A549 (cell line): ENCODE results near the gene LMOD1. TPM values are rescaled to one million over a fixed set of nuclear protein-coding genes. Genes with fewer than 3 reads are reported as not detected.

Experiments
- ATAC-seq, 2 experiments: fragments of 200-7000 bp in 1 of 2; fragments of >200 bp in 1 of 2; cut with Nextera tagmentation in 1 of 2; cut with Tn5 transposase in 1 of 2; 3 replicates each; pipeline versions ENCODE4 v1.8.0 to v1.9.1; 2018 to 2020; ENCODE audit warnings: mild to moderate bottlenecking in 1 of 2, moderate library complexity in 1 of 2
- CTCF ChIA-PET: fragments of 300-600 bp; sonication (Branson Sonifier 250); formaldehyde crosslinking; extraction: SDS; loops from one replicate; lab custom pipeline; 2021; ENCODE audit warnings: antibody characterized with exemption, inconsistent platforms; lab: Yijun Ruan, JAX
- POLR2A ChIA-PET: fragments of 350-600 bp; formaldehyde crosslinking; extraction: SDS; loops from one replicate; lab custom pipeline; 2021; ENCODE audit warnings: antibody characterized with exemption, inconsistent platforms; lab: Yijun Ruan, JAX
- DNase-seq, 2 experiments: peaks; one replicate each; pipeline versions ENCODE4 v3.0.0 to v3.0.0-alpha.2; 2011 to 2016; ENCODE audit warnings: low read depth in 1 of 2, low spot score in 1 of 2
- FAIRE-seq: peaks from 2 replicates; lab custom pipeline; 2011; peaks lifted over from hg19 to GRCh38; lab: Jason Lieb, UNC
- H3K27ac ChIP-seq, 2 experiments: fragments of >200 bp; sonication (Bioruptor Twin); formaldehyde crosslinking; 3 replicates each; pipeline ENCODE4 v1.5.1; 2016 to 2017
- H3K4me1 ChIP-seq: fragments of >200 bp; sonication (Bioruptor Twin); formaldehyde crosslinking; 3 replicates; pipeline ENCODE4 v1.6.1; 2016
- H3K4me2 ChIP-seq: fragments of >200 bp; sonication (Bioruptor Twin); formaldehyde crosslinking; 3 replicates; pipeline ENCODE4 v1.6.1; 2016
- H3K4me3 ChIP-seq: fragments of >200 bp; sonication (Bioruptor Twin); formaldehyde crosslinking; 3 replicates; pipeline ENCODE4 v1.5.1; 2016
- H3K9me3 ChIP-seq: fragments of >200 bp; sonication (Bioruptor Twin); formaldehyde crosslinking; 3 replicates; pipeline ENCODE4 v1.6.1; 2016
- ATOH8 ChIP-seq: fragments of 250-450 bp; sonication (Bioruptor Pico); IDR thresholded peaks from 2 replicates; pipeline ENCODE4 v1.5.0; 2020; ENCODE audit warnings: low read depth, mild to moderate bottlenecking, moderate library complexity
- BHLHE40 ChIP-seq: IDR thresholded peaks from 2 replicates; pipeline ENCODE4 v1.6.1; 2012; ENCODE audit warnings: low read depth, low read length, inconsistent platforms
- CHD2 ChIP-seq: fragments of 150-350 bp; IDR thresholded peaks from 2 replicates; pipeline ENCODE4 v1.6.1; 2014; ENCODE audit warnings: low read length; ENCODE audit not compliant: partially characterized antibody
- CTCF ChIP-seq: fragments of >200 bp; sonication (Bioruptor Twin); formaldehyde crosslinking; IDR thresholded peaks from 3 replicates; pipeline ENCODE4 v1.5.1; 2016
- ELK1 ChIP-seq: fragments of 150-350 bp; IDR thresholded peaks from 2 replicates; pipeline ENCODE4 v1.6.1; 2014; ENCODE audit warnings: low read depth, mild to moderate bottlenecking, low read length
- FOSL2 ChIP-seq, 2 experiments: fragments of 450-650 bp in 1 of 2; fragments of >200 bp in 1 of 2; sonication (Bioruptor Twin) in 1 of 2; formaldehyde crosslinking; IDR thresholded peaks; 2 replicates each; pipeline versions ENCODE4 v1.5.0 to v1.6.1; 2016 to 2020; ENCODE audit warnings: mild to moderate bottlenecking in 1 of 2, moderate library complexity in 1 of 2
- HDAC2 ChIP-seq: fragments of 200-600 bp; sonication (generic); IDR thresholded peaks from 2 replicates; pipeline ENCODE4 v1.6.1; 2016
- JUNB ChIP-seq: fragments of >200 bp; sonication (Bioruptor Twin); formaldehyde crosslinking; IDR thresholded peaks from 2 replicates; pipeline ENCODE4 v1.6.1; 2016
- KDM5A ChIP-seq: fragments of 200-600 bp; sonication (generic); IDR thresholded peaks from 2 replicates; pipeline ENCODE4 v1.6.1; 2016; ENCODE audit warnings: antibody characterized with exemption, mild to moderate bottlenecking
- NFE2L2 ChIP-seq: fragments of 150-350 bp; conservative IDR thresholded peaks from 2 replicates; pipeline ENCODE4 v1.6.1; 2014; ENCODE audit warnings: low read length
- NR3C1 ChIP-seq: fragments of >200 bp; sonication (Bioruptor Twin); formaldehyde crosslinking; IDR thresholded peaks from 3 replicates; pipeline ENCODE4 v1.6.1; 2017
- RAD21 ChIP-seq, 2 experiments: fragments of >200 bp in 1 of 2; sonication (Bioruptor Twin) in 1 of 2; formaldehyde crosslinking in 1 of 2; IDR thresholded peaks in 1 of 2; conservative IDR thresholded peaks in 1 of 2; 2 replicates in 1 of 2; 3 replicates in 1 of 2; pipeline ENCODE4 v1.6.1; 2012 to 2018; ENCODE audit warnings: inconsistent platforms in 1 of 2
- SMC3 ChIP-seq: fragments of >200 bp; sonication (Bioruptor Twin); formaldehyde crosslinking; IDR thresholded peaks from 3 replicates; pipeline ENCODE4 v1.6.1; 2018; ENCODE audit warnings: inconsistent platforms
- SREBF2 ChIP-seq: fragments of 450-650 bp; IDR thresholded peaks from 2 replicates; pipeline ENCODE4 v1.6.1; 2014; ENCODE audit warnings: mild to moderate bottlenecking, moderate library complexity
- TFCP2L1 ChIP-seq: fragments of 250-450 bp; sonication (Bioruptor Pico); IDR thresholded peaks from 2 replicates; pipeline ENCODE4 v1.5.0; 2021; ENCODE audit warnings: mild to moderate bottlenecking
- USF2 ChIP-seq: fragments of 450-650 bp; IDR thresholded peaks from 2 replicates; pipeline ENCODE4 v1.6.1; 2014; ENCODE audit warnings: antibody characterized with exemption
- WGBS: methylation state at CpG from one replicate; pipeline ENCODE4 v1.1.6; 2017; ENCODE audit errors: missing lambda C conversion rate; 5-methylcytosine and 5-hydroxymethylcytosine counted together
- polyA plus RNA-seq, 4 experiments: library from polyadenylated mRNA; depleted of rRNA in 3 of 4; stranded (reverse); fragments of >200 nt; fragmentation: RNase III in 1 of 4; extraction: RNeasy Plus Mini Kit Qiagen cat#74134 plus additional on column Dnase treatment in 1 of 4; gene quantifications; 2 replicates in 3 of 4; 3 replicates in 1 of 4; pipeline ENCODE4 v1.2.3, GENCODE V29; 2011 to 2017
- TF ChIP-seq, protein P1 (sequence below): fragments of 200-600 bp; sonication (generic); IDR thresholded peaks from 2 replicates; pipeline ENCODE4 v1.6.1; 2016; ENCODE audit warnings: antibody characterized with exemption, mild to moderate bottlenecking, moderate library complexity

LMOD1 gene
- polyA plus RNA-seq, 2 of the 4 experiments (the other 2 are of a cell fraction): not detected

GRCh38 chr1:201938440-201939035 is 7.8 kb downstream of the LMOD1 start:
- ATAC-seq (no peak; a peak in 1 of 6 replicates), FAIRE-seq (no peak), DNase-seq (no peak)
- POLR2A ChIA-PET: no interaction called here
- H3K27ac ChIP-seq: no peak overlapping the region
- H3K4me2 ChIP-seq: no peak overlapping the region
- CTCF ChIA-PET: interaction anchor here (0.5 to 3.7 kb wide), 3 partner anchors 16 to 55 kb away, joined by 3 to 19 read pairs (median 6); no protein-coding TSS in a partner anchor
- peaks cover 4% of the 10 kb centered on the region; the same call in 1 of the 3 replicates for H3K4me1 ChIP-seq
- 82% methylated on average over 4 of the region's 4 CpGs for WGBS
- TF ChIP-seq SMC3 (no peak), ATOH8 (CRISPR knock-in tag) (no peak), CHD2 (no peak), RAD21 (conservative IDR thresholded peaks at IDR 0.05 in 1 of 2, IDR thresholded peaks at IDR 0.05 in 1 of 2) (no peak)
- H3K9me3 ChIP-seq: no peaks in the 10 kb centered on the region
- no peak overlapping the region for H3K4me3 ChIP-seq

DNA sequence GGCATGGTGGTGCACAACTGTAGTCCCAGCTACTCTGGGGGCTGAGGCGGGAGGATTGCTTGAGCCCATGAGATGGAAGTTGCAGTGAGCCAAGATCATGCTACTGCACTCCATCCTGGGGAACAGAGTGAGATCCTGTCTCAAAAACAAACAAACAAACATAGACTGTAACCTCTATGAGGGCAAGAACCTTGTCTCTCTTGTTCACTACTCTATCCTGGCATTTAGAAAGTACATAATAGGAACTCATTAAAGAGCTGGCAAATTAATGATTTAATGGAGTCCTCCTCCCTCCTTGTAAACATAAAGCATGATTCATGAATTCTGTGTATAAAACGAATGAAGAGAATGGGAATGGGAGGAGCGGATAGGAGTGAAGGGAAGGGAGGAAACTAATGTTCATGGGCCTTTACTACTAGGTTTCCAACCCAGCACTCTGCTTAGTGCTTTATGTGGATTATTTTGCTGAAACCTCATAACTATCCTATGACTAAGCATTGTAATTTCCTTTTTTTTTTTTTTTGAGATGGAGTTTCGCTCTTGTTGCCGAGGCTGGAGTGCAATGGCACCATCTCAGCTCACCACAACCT is 8.6 kb downstream of the LMOD1 start:
- Histone ChIP-seq H3K4me1 (peaks cover 4% of the 10 kb centered on the region; the same call in 1 of the 3 replicates), H3K27ac (no peak overlapping the region), H3K9me3 (no peaks in the 10 kb centered on the region), H3K4me2 (no peak overlapping the region), H3K4me3 (no peak overlapping the region)
- ATAC-seq (no peak; a peak in 1 of 6 replicates), FAIRE-seq (no peak), DNase-seq (no peak)
- ChIA-PET CTCF (interaction anchor here (1.0 to 3.7 kb wide), 3 partner anchors 14 to 42 kb away, joined by 3 to 19 read pairs (median 4); no protein-coding TSS in a partner anchor), POLR2A (no interaction called here)
- 70% methylated on average over 5 of the region's 5 CpGs for WGBS
- TF ChIP-seq ELK1 (no peak), RAD21 (conservative IDR thresholded peaks at IDR 0.05 in 1 of 2, IDR thresholded peaks at IDR 0.05 in 1 of 2) (no peak), BHLHE40 (no peak), JUNB (no peak), NR3C1 (no peak), CTCF (no peak), KDM5A (no peak), NFE2L2 (no peak), FOSL2 (IDR thresholded peaks at IDR 0.05) (no peak), FOSL2 (CRISPR knock-in tag; IDR thresholded peaks at IDR 0.05) (no peak), USF2 (no peak), TFCP2L1 (CRISPR knock-in tag) (no peak), SREBF2 (no peak), HDAC2 (no peak)
- TF ChIP-seq, protein P1, sequence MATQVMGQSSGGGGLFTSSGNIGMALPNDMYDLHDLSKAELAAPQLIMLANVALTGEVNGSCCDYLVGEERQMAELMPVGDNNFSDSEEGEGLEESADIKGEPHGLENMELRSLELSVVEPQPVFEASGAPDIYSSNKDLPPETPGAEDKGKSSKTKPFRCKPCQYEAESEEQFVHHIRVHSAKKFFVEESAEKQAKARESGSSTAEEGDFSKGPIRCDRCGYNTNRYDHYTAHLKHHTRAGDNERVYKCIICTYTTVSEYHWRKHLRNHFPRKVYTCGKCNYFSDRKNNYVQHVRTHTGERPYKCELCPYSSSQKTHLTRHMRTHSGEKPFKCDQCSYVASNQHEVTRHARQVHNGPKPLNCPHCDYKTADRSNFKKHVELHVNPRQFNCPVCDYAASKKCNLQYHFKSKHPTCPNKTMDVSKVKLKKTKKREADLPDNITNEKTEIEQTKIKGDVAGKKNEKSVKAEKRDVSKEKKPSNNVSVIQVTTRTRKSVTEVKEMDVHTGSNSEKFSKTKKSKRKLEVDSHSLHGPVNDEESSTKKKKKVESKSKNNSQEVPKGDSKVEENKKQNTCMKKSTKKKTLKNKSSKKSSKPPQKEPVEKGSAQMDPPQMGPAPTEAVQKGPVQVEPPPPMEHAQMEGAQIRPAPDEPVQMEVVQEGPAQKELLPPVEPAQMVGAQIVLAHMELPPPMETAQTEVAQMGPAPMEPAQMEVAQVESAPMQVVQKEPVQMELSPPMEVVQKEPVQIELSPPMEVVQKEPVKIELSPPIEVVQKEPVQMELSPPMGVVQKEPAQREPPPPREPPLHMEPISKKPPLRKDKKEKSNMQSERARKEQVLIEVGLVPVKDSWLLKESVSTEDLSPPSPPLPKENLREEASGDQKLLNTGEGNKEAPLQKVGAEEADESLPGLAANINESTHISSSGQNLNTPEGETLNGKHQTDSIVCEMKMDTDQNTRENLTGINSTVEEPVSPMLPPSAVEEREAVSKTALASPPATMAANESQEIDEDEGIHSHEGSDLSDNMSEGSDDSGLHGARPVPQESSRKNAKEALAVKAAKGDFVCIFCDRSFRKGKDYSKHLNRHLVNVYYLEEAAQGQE: no peak
